ENCODE data around the gene CD33.
"Not testable (repeated sequence)": the region's sequence is repeated elsewhere in the genome, so short reads cannot be mapped to it uniquely, and the experiment has no call there.

The CD33 gene

DNA sequence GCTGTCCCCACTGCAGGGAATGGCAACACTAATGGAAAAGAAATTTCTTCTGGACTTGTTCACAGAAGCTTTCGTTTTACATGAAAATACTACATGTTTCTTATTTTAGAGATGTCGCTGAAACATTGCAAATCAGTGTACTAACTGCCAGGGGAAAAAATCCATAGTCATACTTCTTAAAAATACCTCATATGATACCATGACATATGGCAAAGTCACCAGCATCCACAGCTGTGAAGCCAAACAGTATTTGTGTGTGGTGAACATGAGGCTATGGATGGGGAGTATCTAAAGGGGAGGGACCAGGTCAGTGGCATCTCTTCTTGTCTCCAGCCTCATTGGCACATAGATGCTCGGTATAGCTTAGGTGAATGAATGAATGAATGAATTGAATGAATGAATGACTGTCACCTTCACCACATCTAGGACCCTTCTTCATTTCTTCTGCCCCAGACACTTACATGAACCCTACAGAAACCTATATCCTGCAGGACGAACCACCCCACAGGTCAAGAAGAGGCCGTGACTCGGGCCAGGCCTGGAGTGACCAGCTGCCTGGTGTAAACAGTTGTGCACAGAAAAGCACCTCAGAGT is 14.6 kb upstream of the CD33 start:
- Histone ChIP-seq H3K4me3 (replicated peaks; ENCODE audit: insufficient read depth, low read length) (no peak overlapping the region), H3K27me3 (ENCODE audit: insufficient read depth, poor library complexity, severe bottlenecking) (no peaks in the 10 kb centered on the region), H3K27ac (replicated peaks) (peak overlapping the region; percentile 76)
- no peak for DNase-seq (ENCODE audit: low read depth in 1 of 2, low spot score in 1 of 2)
- TF ChIP-seq SPI1 (IDR thresholded peaks at IDR 0.05; ENCODE audit: borderline replicate concordance, low read depth) (no peak), GABPA (IDR thresholded peaks at IDR 0.05; ENCODE audit: low read depth) (no peak), POLR2AphosphoS5 (IDR thresholded peaks at IDR 0.05; ENCODE audit: low read depth) (no peak)
- TF ChIP-seq, protein P1, sequence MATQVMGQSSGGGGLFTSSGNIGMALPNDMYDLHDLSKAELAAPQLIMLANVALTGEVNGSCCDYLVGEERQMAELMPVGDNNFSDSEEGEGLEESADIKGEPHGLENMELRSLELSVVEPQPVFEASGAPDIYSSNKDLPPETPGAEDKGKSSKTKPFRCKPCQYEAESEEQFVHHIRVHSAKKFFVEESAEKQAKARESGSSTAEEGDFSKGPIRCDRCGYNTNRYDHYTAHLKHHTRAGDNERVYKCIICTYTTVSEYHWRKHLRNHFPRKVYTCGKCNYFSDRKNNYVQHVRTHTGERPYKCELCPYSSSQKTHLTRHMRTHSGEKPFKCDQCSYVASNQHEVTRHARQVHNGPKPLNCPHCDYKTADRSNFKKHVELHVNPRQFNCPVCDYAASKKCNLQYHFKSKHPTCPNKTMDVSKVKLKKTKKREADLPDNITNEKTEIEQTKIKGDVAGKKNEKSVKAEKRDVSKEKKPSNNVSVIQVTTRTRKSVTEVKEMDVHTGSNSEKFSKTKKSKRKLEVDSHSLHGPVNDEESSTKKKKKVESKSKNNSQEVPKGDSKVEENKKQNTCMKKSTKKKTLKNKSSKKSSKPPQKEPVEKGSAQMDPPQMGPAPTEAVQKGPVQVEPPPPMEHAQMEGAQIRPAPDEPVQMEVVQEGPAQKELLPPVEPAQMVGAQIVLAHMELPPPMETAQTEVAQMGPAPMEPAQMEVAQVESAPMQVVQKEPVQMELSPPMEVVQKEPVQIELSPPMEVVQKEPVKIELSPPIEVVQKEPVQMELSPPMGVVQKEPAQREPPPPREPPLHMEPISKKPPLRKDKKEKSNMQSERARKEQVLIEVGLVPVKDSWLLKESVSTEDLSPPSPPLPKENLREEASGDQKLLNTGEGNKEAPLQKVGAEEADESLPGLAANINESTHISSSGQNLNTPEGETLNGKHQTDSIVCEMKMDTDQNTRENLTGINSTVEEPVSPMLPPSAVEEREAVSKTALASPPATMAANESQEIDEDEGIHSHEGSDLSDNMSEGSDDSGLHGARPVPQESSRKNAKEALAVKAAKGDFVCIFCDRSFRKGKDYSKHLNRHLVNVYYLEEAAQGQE (IDR thresholded peaks at IDR 0.05; ENCODE audit: insufficient replicate concordance, low read depth), result no peak
- TF ChIP-seq, protein P2, sequence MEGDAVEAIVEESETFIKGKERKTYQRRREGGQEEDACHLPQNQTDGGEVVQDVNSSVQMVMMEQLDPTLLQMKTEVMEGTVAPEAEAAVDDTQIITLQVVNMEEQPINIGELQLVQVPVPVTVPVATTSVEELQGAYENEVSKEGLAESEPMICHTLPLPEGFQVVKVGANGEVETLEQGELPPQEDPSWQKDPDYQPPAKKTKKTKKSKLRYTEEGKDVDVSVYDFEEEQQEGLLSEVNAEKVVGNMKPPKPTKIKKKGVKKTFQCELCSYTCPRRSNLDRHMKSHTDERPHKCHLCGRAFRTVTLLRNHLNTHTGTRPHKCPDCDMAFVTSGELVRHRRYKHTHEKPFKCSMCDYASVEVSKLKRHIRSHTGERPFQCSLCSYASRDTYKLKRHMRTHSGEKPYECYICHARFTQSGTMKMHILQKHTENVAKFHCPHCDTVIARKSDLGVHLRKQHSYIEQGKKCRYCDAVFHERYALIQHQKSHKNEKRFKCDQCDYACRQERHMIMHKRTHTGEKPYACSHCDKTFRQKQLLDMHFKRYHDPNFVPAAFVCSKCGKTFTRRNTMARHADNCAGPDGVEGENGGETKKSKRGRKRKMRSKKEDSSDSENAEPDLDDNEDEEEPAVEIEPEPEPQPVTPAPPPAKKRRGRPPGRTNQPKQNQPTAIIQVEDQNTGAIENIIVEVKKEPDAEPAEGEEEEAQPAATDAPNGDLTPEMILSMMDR (IDR thresholded peaks at IDR 0.05; ENCODE audit: insufficient read depth, low read length), result no peak

DNA sequence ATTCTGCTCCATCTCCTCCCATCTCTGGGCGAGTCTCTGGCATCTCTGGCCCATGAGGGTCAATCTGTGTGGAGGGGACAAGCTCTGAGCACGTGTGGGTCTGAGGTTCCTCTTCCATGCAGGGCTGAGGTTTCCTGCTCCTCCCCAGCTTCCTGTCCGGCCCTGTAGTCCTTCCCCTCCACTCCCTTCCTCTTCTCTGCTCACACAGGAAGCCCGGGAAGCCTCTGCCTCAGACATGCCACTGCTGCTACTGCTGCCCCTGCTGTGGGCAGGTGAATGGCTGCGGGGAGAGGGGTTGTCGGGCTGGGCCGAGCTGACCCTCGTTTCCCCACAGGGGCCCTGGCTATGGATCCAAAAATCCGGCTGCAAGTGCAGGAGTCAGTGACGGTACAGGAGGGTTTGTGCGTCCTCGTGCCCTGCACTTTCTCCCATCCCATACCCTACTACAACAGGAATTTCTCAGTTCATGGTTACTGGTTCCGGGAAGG is 14.0 kb upstream of the CD33 start:
- Histone ChIP-seq H3K4me3 (replicated peaks; ENCODE audit: insufficient read depth, low read length) (peak overlapping the region; percentile 58), H3K27ac (replicated peaks) (peak overlapping the region; percentile 76)
- DNase-seq (ENCODE audit: low read depth in 1 of 2, low spot score in 1 of 2), result peak; percentile 85 to 93
- H3K27me3 ChIP-seq (ENCODE audit: insufficient read depth, poor library complexity, severe bottlenecking), result not testable (repeated sequence)
- TF ChIP-seq POLR2AphosphoS5 (IDR thresholded peaks at IDR 0.05; ENCODE audit: low read depth) (peak; percentile 92), SPI1 (IDR thresholded peaks at IDR 0.05; ENCODE audit: borderline replicate concordance, low read depth) (peak; percentile 80; the same call in 1 of the 2 replicates), GABPA (IDR thresholded peaks at IDR 0.05; ENCODE audit: low read depth) (peak; percentile 96)
- TF ChIP-seq, protein P1 (IDR thresholded peaks at IDR 0.05; ENCODE audit: insufficient replicate concordance, low read depth), result peak; percentile 29

DNA sequence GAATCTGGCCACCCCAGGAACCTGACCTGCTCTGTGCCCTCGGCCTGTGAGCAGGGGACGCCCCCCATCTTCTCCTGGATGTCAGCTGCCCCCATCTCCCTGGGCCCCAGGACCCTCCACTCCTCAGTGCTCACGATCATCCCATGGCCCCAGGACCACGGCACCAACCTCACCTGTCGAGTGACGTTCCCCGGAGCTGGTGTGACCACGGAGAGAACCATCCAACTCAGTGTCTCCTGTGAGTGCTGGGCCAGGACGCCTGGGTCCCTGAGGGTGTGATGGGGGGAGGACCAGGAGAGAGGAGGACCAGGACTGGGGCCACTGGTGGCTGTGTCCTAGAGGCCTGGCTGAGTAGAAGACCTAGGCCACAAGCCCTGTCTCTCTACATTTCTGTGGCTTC is 13.0 kb upstream of the CD33 start:
- DNase-seq (ENCODE audit: low read depth in 1 of 2, low spot score in 1 of 2), result no peak
- no peaks in the 10 kb centered on the region for H3K27me3 ChIP-seq (ENCODE audit: insufficient read depth, poor library complexity, severe bottlenecking)
- H3K27ac ChIP-seq (replicated peaks), result peak overlapping the region; percentile 76; the same call in 1 of the 2 replicates
- peak overlapping the region; percentile 58 for H3K4me3 ChIP-seq (replicated peaks; ENCODE audit: insufficient read depth, low read length)
- TF ChIP-seq SPI1 (IDR thresholded peaks at IDR 0.05; ENCODE audit: borderline replicate concordance, low read depth), result no peak
- TF ChIP-seq, protein P1 (IDR thresholded peaks at IDR 0.05; ENCODE audit: insufficient replicate concordance, low read depth), result no peak
- TF ChIP-seq, protein P2 (IDR thresholded peaks at IDR 0.05; ENCODE audit: insufficient read depth, low read length), result no peak

Measured in HL-60 (cell line).